GM12891 (cell line): Measurements from ENCODE around the gene CLDN7.

Source experiments
- POLR2A ChIP-seq: IDR thresholded peaks from 2 replicates; pipeline ENCODE4 v1.6.1; 2011; ENCODE audit warnings: low read depth, low read length, control low read depth
- POLR2AphosphoS5 ChIP-seq: IDR thresholded peaks from 2 replicates; pipeline ENCODE4 v1.6.1; 2011; ENCODE audit warnings: low read depth, low read length, control low read depth
- SPI1 ChIP-seq: IDR thresholded peaks from 2 replicates; pipeline ENCODE4 v1.6.1; 2011; ENCODE audit warnings: low read depth, low read length, control low read depth

DNA sequence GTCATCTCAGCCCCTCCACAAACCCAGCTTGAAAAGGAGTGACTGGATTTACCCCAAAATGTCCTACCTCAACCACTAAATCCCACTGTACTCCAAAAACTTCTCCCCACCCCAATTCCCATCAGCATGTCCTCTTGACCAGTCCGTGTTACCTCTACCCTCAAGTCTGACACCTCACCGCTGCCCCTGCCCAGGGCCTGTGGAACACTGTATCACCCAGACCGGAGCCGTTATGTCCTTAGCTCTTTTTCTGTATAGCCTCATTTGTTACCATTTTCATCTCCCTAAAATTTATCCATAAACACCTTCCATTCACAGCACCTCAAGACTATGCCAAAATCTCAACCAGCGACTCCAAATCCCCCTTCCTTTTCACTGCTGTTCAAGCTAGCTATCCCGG lies 25.5 kb downstream of the CLDN7 start:
- TF ChIP-seq POLR2AphosphoS5, result no peak
- no peak for TF ChIP-seq POLR2A
- TF ChIP-seq SPI1, result no peak
